H9 (cell line): ENCODE results near the gene ADGRF1. TPM values are rescaled to one million over a fixed set of nuclear protein-coding genes. Genes with fewer than 3 reads are reported as not detected.

Experiments
- DNase-seq: peaks from one replicate; pipeline ENCODE4 v3.0.0-alpha.2; 2017
- H2AFZ ChIP-seq: one replicate; pipeline ENCODE4 v1.6.1; 2013; ENCODE audit warnings: mild to moderate bottlenecking, low read length, control low read depth, moderate library complexity
- H2AK5ac ChIP-seq: 2 replicates; pipeline ENCODE4 v1.6.1; 2013; ENCODE audit warnings: low read length, control low read depth, mixed read lengths; ENCODE audit not compliant: insufficient read length
- H2BK120ac ChIP-seq: one replicate; pipeline ENCODE4 v1.6.1; 2013; ENCODE audit warnings: low read depth, mild to moderate bottlenecking, low read length, control low read depth, inconsistent platforms; ENCODE audit not compliant: poor library complexity, severe bottlenecking
- H2BK12ac ChIP-seq: 2 replicates; pipeline ENCODE4 v1.6.1; 2013; ENCODE audit warnings: low read length, control low read depth, mixed read lengths, low read depth; ENCODE audit not compliant: insufficient read length
- H2BK15ac ChIP-seq: 2 replicates; pipeline ENCODE4 v1.6.1; 2013; ENCODE audit warnings: low read depth, low read length, control low read depth
- H2BK20ac ChIP-seq: one replicate; pipeline ENCODE4 v1.6.1; 2013; ENCODE audit warnings: low read depth, mild to moderate bottlenecking, low read length, control low read depth, inconsistent platforms; ENCODE audit not compliant: poor library complexity, severe bottlenecking
- H2BK5ac ChIP-seq: 2 replicates; pipeline ENCODE4 v1.6.1; 2013; ENCODE audit warnings: low read length, control low read depth, mixed read lengths; ENCODE audit not compliant: insufficient read length
- H3K14ac ChIP-seq: 2 replicates; pipeline ENCODE4 v1.6.1; 2013; ENCODE audit warnings: low read length, control low read depth; ENCODE audit not compliant: insufficient read depth
- H3K18ac ChIP-seq: 2 replicates; pipeline ENCODE4 v1.6.1; 2013; ENCODE audit warnings: low read depth, mild to moderate bottlenecking, mixed read lengths, low read length, control low read depth; ENCODE audit not compliant: insufficient read length
- H3K23ac ChIP-seq: 2 replicates; pipeline ENCODE4 v1.6.1; 2013; ENCODE audit warnings: low read length, control low read depth, mixed read lengths, low read depth; ENCODE audit not compliant: insufficient read length
- H3K23me2 ChIP-seq: 2 replicates; pipeline ENCODE4 v1.6.1; 2013; ENCODE audit warnings: low read depth, mild to moderate bottlenecking, mixed read lengths, low read length, control low read depth; ENCODE audit not compliant: insufficient read length, poor library complexity, severe bottlenecking
- H3K27ac ChIP-seq: 2 replicates; pipeline ENCODE4 v1.5.1; 2013; ENCODE audit warnings: low read length, control low read depth, mixed read lengths, low read depth; ENCODE audit not compliant: insufficient read length
- H3K27me3 ChIP-seq: 2 replicates; pipeline ENCODE4 v1.6.1; 2013; ENCODE audit warnings: low read length, control low read depth, inconsistent platforms; ENCODE audit not compliant: insufficient read depth
- H3K4ac ChIP-seq: 2 replicates; pipeline ENCODE4 v1.6.1; 2013; ENCODE audit warnings: low read depth, mild to moderate bottlenecking, control low read depth, inconsistent platforms, low read length, moderate library complexity
- H3K4me1 ChIP-seq: 2 replicates; pipeline ENCODE4 v1.6.1; 2013; ENCODE audit warnings: low read length, control low read depth, inconsistent platforms; ENCODE audit not compliant: insufficient read depth
- H3K4me2 ChIP-seq: 2 replicates; pipeline ENCODE4 v1.6.1; 2013; ENCODE audit warnings: low read length, control low read depth, mixed read lengths; ENCODE audit not compliant: insufficient read length, insufficient read depth
- H3K56ac ChIP-seq: 2 replicates; pipeline ENCODE4 v1.6.1; 2013; ENCODE audit warnings: low read depth, mild to moderate bottlenecking, mixed read lengths, low read length, control low read depth; ENCODE audit not compliant: insufficient read length
- H3K79me1 ChIP-seq: 2 replicates; pipeline ENCODE4 v1.6.1; 2013; ENCODE audit warnings: low read depth, mild to moderate bottlenecking, moderate library complexity, low read length, control low read depth, inconsistent platforms; ENCODE audit not compliant: insufficient read depth, poor library complexity, severe bottlenecking
- H3K79me2 ChIP-seq: 2 replicates; pipeline ENCODE4 v1.6.1; 2013; ENCODE audit warnings: low read length, control low read depth, inconsistent platforms; ENCODE audit not compliant: insufficient read depth
- H3K9ac ChIP-seq: 2 replicates; pipeline ENCODE4 v1.6.1; 2013; ENCODE audit warnings: low read length, control low read depth, mixed read lengths; ENCODE audit not compliant: insufficient read length; ENCODE audit errors: extremely low read depth
- H3K9me3 ChIP-seq: one replicate; pipeline ENCODE4 v1.6.1; 2013; ENCODE audit warnings: low read depth, low read length, inconsistent platforms; ENCODE audit not compliant: control insufficient read depth
- H3T11ph ChIP-seq: one replicate; pipeline ENCODE4 v1.6.1; 2013; ENCODE audit warnings: mild to moderate bottlenecking, low read length, control low read depth, inconsistent platforms
- H4K20me1 ChIP-seq: one replicate; pipeline ENCODE4 v1.6.1; 2013; ENCODE audit not compliant: control insufficient read depth, insufficient read length, insufficient read depth
- H4K5ac ChIP-seq: 2 replicates; pipeline ENCODE4 v1.6.1; 2013; ENCODE audit warnings: low read depth, mild to moderate bottlenecking, mixed read lengths, low read length, control low read depth; ENCODE audit not compliant: insufficient read length
- H4K8ac ChIP-seq: replicated peaks from 2 replicates; pipeline ENCODE4 v1.6.1; 2013; ENCODE audit warnings: low read length, control low read depth, mixed read lengths, low read depth; ENCODE audit not compliant: insufficient read length
- H4K91ac ChIP-seq: 2 replicates; pipeline ENCODE4 v1.6.1; 2013; ENCODE audit warnings: low read depth, mild to moderate bottlenecking, moderate library complexity, mixed read lengths, low read length, control low read depth; ENCODE audit not compliant: insufficient read length
- H3K27ac Mint-ChIP-seq, 3 experiments: 2 replicates in 2 of 3; 3 replicates in 1 of 3; pipeline ENCODE4 v1.8.0; 2020 to 2021; ENCODE audit warnings: mixed read lengths in 3 of 3, mild to moderate bottlenecking in 1 of 3, moderate library complexity in 1 of 3
- H3K27me3 Mint-ChIP-seq: 2 replicates; pipeline ENCODE4 v1.8.0; 2021; ENCODE audit warnings: low read depth, mild to moderate bottlenecking, moderate library complexity, mixed read lengths
- H3K36me3 Mint-ChIP-seq, 3 experiments: 2 replicates in 2 of 3; 3 replicates in 1 of 3; pipeline ENCODE4 v1.8.0; 2020 to 2021; ENCODE audit warnings: low read depth in 3 of 3, mixed read lengths in 3 of 3; ENCODE audit not compliant: insufficient read depth in 1 of 3
- H3K4me1 Mint-ChIP-seq, 2 experiments: 2 replicates each; pipeline ENCODE4 v1.8.0; 2020; ENCODE audit warnings: mixed read lengths in 2 of 2
- H3K4me3 Mint-ChIP-seq, 2 experiments: 2 replicates in 1 of 2; 3 replicates in 1 of 2; pipeline ENCODE4 v1.8.0; 2020 to 2021; ENCODE audit warnings: mild to moderate bottlenecking in 2 of 2, mixed read lengths in 2 of 2, moderate library complexity in 1 of 2
- H3K9me3 Mint-ChIP-seq, 2 experiments: 2 replicates in 1 of 2; 3 replicates in 1 of 2; pipeline ENCODE4 v1.8.0; 2020; ENCODE audit warnings: mild to moderate bottlenecking in 2 of 2, mixed read lengths in 2 of 2, moderate library complexity in 1 of 2
- CTCF ChIP-seq: fragments of 200-600 bp; sonication (generic); conservative IDR thresholded peaks from 3 replicates; pipeline ENCODE4 v1.8.0; 2021; ENCODE audit warnings: antibody characterized with exemption, mild to moderate bottlenecking
- WGBS: extraction: QIAGEN DNeasy Blood & Tissue Kit; methylation state at CpG from one replicate; pipeline ENCODE4 v1.1.7; 2013; ENCODE audit warnings: missing lambda C conversion rate, low lambda C conversion rate, mixed read lengths; ENCODE audit not compliant: insufficient read length; ENCODE audit errors: extremely low coverage; 5-methylcytosine and 5-hydroxymethylcytosine counted together
- total RNA-seq: library from RNA; stranded (reverse); gene quantifications from 2 replicates; pipeline ENCODE4 v1.2.1, GENCODE V29; 2021

Gene ADGRF1
- total RNA-seq, 1 experiment from 2014 or later = not detected

GRCh38 chr6:47080083-47080596 is 38.0 kb upstream of the ADGRF1 start:
- no peak for DNase-seq
- Histone ChIP-seq H3K56ac (no peak overlapping the region), H2BK20ac (no peak overlapping the region), H3K18ac (no peak overlapping the region), H2BK5ac (no peak overlapping the region), H4K8ac (no peak overlapping the region), H2BK12ac (no peak overlapping the region), H4K20me1 (no peaks in the 10 kb centered on the region), H4K91ac (no peak overlapping the region), H3K4ac (no peak overlapping the region), H3K4me1 (no peaks in the 10 kb centered on the region; the same call in 1 of the 2 replicates), H2BK15ac (no peak overlapping the region), H3K79me2 (no peaks in the 10 kb centered on the region), H3K27me3 (no peaks in the 10 kb centered on the region), H3K79me1 (no peaks in the 10 kb centered on the region), H3K23me2 (no peaks in the 10 kb centered on the region), H4K5ac (no peak overlapping the region), H3K9me3 (no peaks in the 10 kb centered on the region), H3K23ac (no peak overlapping the region), H3K9ac (no peak overlapping the region), H3K27ac (no peak overlapping the region), H2AFZ (no peak overlapping the region), H2AK5ac (no peak overlapping the region), H2BK120ac (no peak overlapping the region), H3K14ac (no peak overlapping the region), H3T11ph (no peak overlapping the region), H3K4me2 (no peak overlapping the region)
- TF ChIP-seq CTCF = no peak
- Mint-ChIP-seq H3K4me1 (peaks cover 3 to 13% of the 10 kb centered on the region in 2 experiments; a peak in 3 of 4 replicates), H3K9me3 (no peaks in the 10 kb centered on the region), H3K36me3 (no peaks in the 10 kb centered on the region), H3K27me3 (no peaks in the 10 kb centered on the region), H3K27ac (no peak overlapping the region), H3K4me3 (no peak overlapping the region)
- no CpG with 5 or more reads among the region's 5 CpGs for WGBS
